Osteoblast (primary cell): Measurements from ENCODE around the gene ADGRG4. TPM values are rescaled to one million over a fixed set of nuclear protein-coding genes. Genes with fewer than 3 reads are reported as not detected.

Source experiments
- DNase-seq: peaks from one replicate; pipeline ENCODE4 v3.0.0; 2011; ENCODE audit warnings: low spot score, mixed read lengths; ENCODE audit not compliant: insufficient read length; ENCODE audit errors: missing footprints
- H2AFZ ChIP-seq: 2 replicates; pipeline ENCODE4 v1.6.0; 2011; ENCODE audit warnings: mild to moderate bottlenecking, low read length
- H3K27ac ChIP-seq: 2 replicates; pipeline ENCODE4 v1.5.1; 2011; ENCODE audit warnings: mild to moderate bottlenecking, low read depth, low read length, moderate library complexity
- H3K27me3 ChIP-seq: 2 replicates; pipeline ENCODE4 v1.6.0; 2012; ENCODE audit warnings: mild to moderate bottlenecking, control low read depth, inconsistent platforms, low read length, moderate library complexity; ENCODE audit not compliant: insufficient read depth
- H3K36me3 ChIP-seq: 2 replicates; pipeline ENCODE4 v1.5.1; 2011; ENCODE audit warnings: mild to moderate bottlenecking, low read length, control low read depth, moderate library complexity; ENCODE audit not compliant: insufficient read depth
- H3K4me1 ChIP-seq: 2 replicates; pipeline ENCODE4 v1.5.1; 2011; ENCODE audit warnings: mild to moderate bottlenecking, low read length, control low read depth, moderate library complexity; ENCODE audit not compliant: insufficient read depth
- H3K4me2 ChIP-seq: 2 replicates; pipeline ENCODE4 v1.6.0; 2011; ENCODE audit warnings: mild to moderate bottlenecking, low read length; ENCODE audit not compliant: insufficient read depth
- H3K4me3 ChIP-seq: fragments of 200-600 bp; sonication (generic); 3 replicates; pipeline ENCODE4 v1.5.1; 2012; ENCODE audit warnings: mild to moderate bottlenecking, low read length, inconsistent platforms; ENCODE audit not compliant: insufficient read depth
- H3K79me2 ChIP-seq: 2 replicates; pipeline ENCODE4 v1.6.0; 2012; ENCODE audit warnings: mild to moderate bottlenecking, low read length, control low read depth, inconsistent platforms; ENCODE audit not compliant: insufficient read depth
- H3K9me3 ChIP-seq: 2 replicates; pipeline ENCODE4 v1.5.1; 2011; ENCODE audit warnings: low read depth, low read length, control low read depth
- H4K20me1 ChIP-seq: 2 replicates; pipeline ENCODE4 v1.6.0; 2012; ENCODE audit warnings: mild to moderate bottlenecking, low read length, control low read depth; ENCODE audit not compliant: insufficient read depth
- total RNA-seq: library from RNA; depleted of rRNA; stranded (reverse); fragments of >200 nt; gene quantifications from 2 replicates; pipeline ENCODE4 v1.2.3, GENCODE V29; 2012
- TF ChIP-seq, protein P1 (sequence below): IDR thresholded peaks from 2 replicates; pipeline ENCODE4 v1.5.1; 2011; ENCODE audit warnings: mild to moderate bottlenecking, low read depth, low read length, moderate library complexity; ENCODE audit errors: extremely low read depth

ADGRG4 gene
- total RNA-seq, 1 donor = not detected

DNA sequence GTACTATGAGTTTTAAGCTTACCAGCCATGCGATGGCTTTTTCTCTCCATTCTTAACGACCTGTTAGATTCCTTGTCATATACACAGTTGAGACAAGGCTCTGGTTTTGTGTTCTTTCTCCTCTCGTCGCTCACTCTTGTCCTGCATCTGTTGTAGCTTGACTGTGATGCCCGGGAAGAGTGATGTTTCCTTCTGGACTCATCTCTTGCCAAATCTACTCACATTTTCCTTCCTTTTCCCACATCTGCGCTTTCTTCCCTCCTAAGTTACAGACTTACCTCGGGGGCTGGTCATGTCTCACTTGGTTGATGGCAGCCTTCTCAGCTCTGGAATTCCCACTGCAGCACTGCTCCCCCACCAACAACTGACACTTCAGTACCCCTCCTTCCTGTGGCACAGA, 44.7 kb upstream of the ADGRG4 start:
- TF ChIP-seq, protein P1, sequence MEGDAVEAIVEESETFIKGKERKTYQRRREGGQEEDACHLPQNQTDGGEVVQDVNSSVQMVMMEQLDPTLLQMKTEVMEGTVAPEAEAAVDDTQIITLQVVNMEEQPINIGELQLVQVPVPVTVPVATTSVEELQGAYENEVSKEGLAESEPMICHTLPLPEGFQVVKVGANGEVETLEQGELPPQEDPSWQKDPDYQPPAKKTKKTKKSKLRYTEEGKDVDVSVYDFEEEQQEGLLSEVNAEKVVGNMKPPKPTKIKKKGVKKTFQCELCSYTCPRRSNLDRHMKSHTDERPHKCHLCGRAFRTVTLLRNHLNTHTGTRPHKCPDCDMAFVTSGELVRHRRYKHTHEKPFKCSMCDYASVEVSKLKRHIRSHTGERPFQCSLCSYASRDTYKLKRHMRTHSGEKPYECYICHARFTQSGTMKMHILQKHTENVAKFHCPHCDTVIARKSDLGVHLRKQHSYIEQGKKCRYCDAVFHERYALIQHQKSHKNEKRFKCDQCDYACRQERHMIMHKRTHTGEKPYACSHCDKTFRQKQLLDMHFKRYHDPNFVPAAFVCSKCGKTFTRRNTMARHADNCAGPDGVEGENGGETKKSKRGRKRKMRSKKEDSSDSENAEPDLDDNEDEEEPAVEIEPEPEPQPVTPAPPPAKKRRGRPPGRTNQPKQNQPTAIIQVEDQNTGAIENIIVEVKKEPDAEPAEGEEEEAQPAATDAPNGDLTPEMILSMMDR = no peak
- H3K9me3 ChIP-seq = no peaks in the 10 kb centered on the region
- H3K79me2 ChIP-seq = peaks cover 1% of the 10 kb centered on the region
- no peak overlapping the region for H3K27ac ChIP-seq
- DNase-seq = no peak
- no peaks in the 10 kb centered on the region for H4K20me1 ChIP-seq
- peak overlapping the region; percentile 46 for H3K4me2 ChIP-seq
- no peaks in the 10 kb centered on the region for H3K36me3 ChIP-seq
- H2AFZ ChIP-seq = peak overlapping the region; percentile 14
- no peaks in the 10 kb centered on the region for H3K27me3 ChIP-seq
- H3K4me3 ChIP-seq = no peak overlapping the region
- peaks cover 38% of the 10 kb centered on the region for H3K4me1 ChIP-seq

DNA sequence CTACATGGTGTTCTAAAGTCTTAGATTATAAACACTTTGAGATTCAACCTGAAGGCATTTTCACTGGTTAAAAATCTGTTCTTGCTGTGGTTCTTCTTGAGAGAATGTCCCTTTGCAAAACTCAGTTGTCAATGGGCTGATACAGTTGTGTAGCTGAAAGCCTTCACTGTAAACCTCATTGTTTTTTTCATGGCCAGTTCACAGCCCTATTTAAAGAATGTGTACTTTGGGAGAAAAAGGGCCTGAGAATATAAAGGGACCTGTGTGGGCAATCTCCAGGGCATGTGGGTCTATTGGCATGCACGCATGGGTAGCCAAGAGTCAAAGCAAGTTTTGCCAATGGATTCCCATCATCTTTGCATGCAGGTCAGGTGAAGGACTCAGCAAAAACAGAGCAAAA, 41.8 kb upstream of the ADGRG4 start:
- Histone ChIP-seq H3K4me2 (no peak overlapping the region), H3K79me2 (no peaks in the 10 kb centered on the region), H3K27me3 (no peaks in the 10 kb centered on the region), H2AFZ (no peak overlapping the region), H3K4me3 (no peak overlapping the region), H3K4me1 (peaks cover 47% of the 10 kb centered on the region), H4K20me1 (no peaks in the 10 kb centered on the region), H3K9me3 (no peaks in the 10 kb centered on the region), H3K36me3 (no peaks in the 10 kb centered on the region), H3K27ac (peak overlapping the region; percentile 55)
- DNase-seq = no peak
- TF ChIP-seq, protein P1 = no peak

DNA sequence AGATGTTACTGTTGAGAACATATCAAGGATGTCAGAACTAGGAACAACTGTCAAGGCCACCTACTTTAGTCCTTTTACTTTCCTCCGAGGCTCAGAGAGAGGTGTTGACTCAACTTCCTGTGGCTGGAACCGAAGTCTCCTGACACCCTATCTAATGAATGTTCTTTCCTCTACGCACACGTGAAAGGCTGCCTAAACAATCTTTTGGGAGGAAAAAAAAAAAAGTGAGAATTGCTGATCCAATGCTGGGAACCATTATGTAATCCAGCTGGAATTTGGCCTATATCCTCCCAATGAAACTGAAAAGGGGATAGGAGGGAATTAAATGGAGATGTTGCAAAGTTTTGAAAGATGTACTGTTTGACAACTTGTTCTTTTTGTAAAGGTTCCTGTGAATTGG, 41.2 kb upstream of the ADGRG4 start:
- Histone ChIP-seq H4K20me1 (no peaks in the 10 kb centered on the region), H3K27ac (peak overlapping the region; percentile 55), H3K4me3 (no peak overlapping the region), H3K4me2 (peak overlapping the region; percentile 34), H3K36me3 (no peaks in the 10 kb centered on the region), H3K4me1 (peaks cover 43% of the 10 kb centered on the region), H3K9me3 (no peaks in the 10 kb centered on the region), H2AFZ (no peak overlapping the region), H3K79me2 (no peaks in the 10 kb centered on the region), H3K27me3 (no peaks in the 10 kb centered on the region)
- DNase-seq = no peak
- TF ChIP-seq, protein P1 = no peak

DNA sequence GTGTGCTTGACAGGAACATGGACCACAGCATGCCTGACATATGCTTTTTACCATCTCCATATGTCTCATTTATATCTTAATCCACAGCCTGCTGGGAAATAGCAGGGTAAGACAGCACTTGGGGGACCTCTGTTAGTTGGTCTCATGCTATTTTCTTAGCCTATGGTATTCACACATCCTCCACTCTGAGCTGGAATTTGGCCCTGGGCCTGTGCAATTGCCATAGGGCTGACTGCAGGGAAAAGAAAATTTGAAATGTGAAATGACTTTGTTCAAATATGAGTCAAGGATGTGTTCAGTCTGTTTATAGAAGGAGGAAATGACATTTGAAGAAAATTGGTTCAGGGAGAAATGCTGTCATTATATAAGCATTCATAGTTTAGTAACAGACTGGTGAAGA, 40.0 kb upstream of the ADGRG4 start:
- TF ChIP-seq, protein P1 = no peak
- Histone ChIP-seq H2AFZ (no peak overlapping the region), H3K9me3 (no peaks in the 10 kb centered on the region), H3K36me3 (no peaks in the 10 kb centered on the region), H3K27me3 (no peaks in the 10 kb centered on the region), H4K20me1 (no peaks in the 10 kb centered on the region), H3K4me3 (no peak overlapping the region), H3K27ac (peak overlapping the region; percentile 55), H3K4me1 (peaks cover 37% of the 10 kb centered on the region), H3K4me2 (no peak overlapping the region), H3K79me2 (no peaks in the 10 kb centered on the region)
- no peak for DNase-seq
